Activated naive CD4-positive, alpha-beta T cell treated with anti-CD3 and anti-CD28 coated beads for 36 hours (primary cell): Measurements from ENCODE around the gene DDX39B. TPM values are rescaled to one million over a fixed set of nuclear protein-coding genes. Genes with fewer than 3 reads are reported as not detected.

ENCODE experiments used
- CTCF ChIA-PET: fragments of 350-600 bp; sonication (Branson Sonifier 250); formaldehyde crosslinking; loops from one replicate; lab custom pipeline; 2021; ENCODE audit warnings: antibody characterized with exemption; lab: Charles Lee
- DNase-seq: peaks from one replicate; pipeline ENCODE4 v3.0.0-alpha.2; 2020
- H3K27ac Mint-ChIP-seq: one replicate; pipeline ENCODE4 v1.8.0; 2021; ENCODE audit warnings: mild to moderate bottlenecking, mixed read lengths
- H3K27me3 Mint-ChIP-seq: one replicate; pipeline ENCODE4 v1.8.0; 2021; ENCODE audit warnings: low read depth, mixed read lengths
- H3K36me3 Mint-ChIP-seq: one replicate; pipeline ENCODE4 v1.8.0; 2021; ENCODE audit warnings: low read depth, mixed read lengths
- H3K4me1 Mint-ChIP-seq: one replicate; pipeline ENCODE4 v1.8.0; 2021; ENCODE audit warnings: low read depth, mixed read lengths
- H3K4me3 Mint-ChIP-seq: one replicate; pipeline ENCODE4 v1.8.0; 2021; ENCODE audit warnings: mild to moderate bottlenecking, moderate library complexity, mixed read lengths
- H3K9me3 Mint-ChIP-seq: one replicate; pipeline ENCODE4 v1.8.0; 2021; ENCODE audit warnings: mixed read lengths
- intact Hi-C: fragments of 100-400 bp; cut with micrococcal nuclease; formaldehyde crosslinking; loops from one replicate; pipeline ENCODE4 v1.15.1; 2023
- total RNA-seq, 2 experiments: library from RNA; stranded (reverse); gene quantifications; one replicate each; pipeline ENCODE4 v1.2.3, GENCODE V29; 2021

DDX39B gene
- total RNA-seq, 2 experiments from 2014 or later, result 600 to 624 TPM

DNA sequence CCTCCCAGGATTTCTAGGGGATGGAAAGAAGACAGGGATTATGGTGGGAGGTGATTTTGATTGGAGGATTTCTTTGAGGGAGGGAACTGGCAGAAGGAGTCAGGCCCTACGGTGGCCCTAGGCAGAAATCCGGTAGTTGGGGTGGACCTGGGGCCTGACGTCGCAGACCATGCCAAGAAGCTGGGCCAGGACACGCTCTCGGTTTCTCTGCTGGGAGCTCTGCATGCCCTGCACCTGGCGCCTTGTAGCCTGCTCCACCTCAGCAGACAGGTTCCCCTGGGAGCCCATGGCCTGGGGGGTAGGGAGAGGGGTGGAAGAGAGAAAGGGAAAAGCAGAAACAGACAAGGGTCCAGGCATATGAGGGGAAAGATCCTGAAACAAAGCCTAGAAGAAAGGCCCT lies 3.5 kb upstream of the DDX39B start:
- intact Hi-C loops, result loop anchor here (10.0 kb wide), 1 partner anchor 650 kb away; the partner anchor contains the start of genes GPSM3 and PBX2
- no peaks in the 10 kb centered on the region for H3K9me3 Mint-ChIP-seq
- no peak overlapping the region for H3K27ac Mint-ChIP-seq
- H3K27me3 Mint-ChIP-seq, result no peaks in the 10 kb centered on the region
- H3K4me1 Mint-ChIP-seq, result peaks cover 31% of the 10 kb centered on the region
- no peak overlapping the region for H3K4me3 Mint-ChIP-seq
- DNase-seq, result no peak
- CTCF ChIA-PET, result interaction anchor here (1.1 to 22.5 kb wide), 4 partner anchors 26 to 77 kb away, joined by 5 to 604 read pairs (median 224); partner anchors contain the start of genes LST1, LTB, NCR3 and TNF
- peaks cover 16% of the 10 kb centered on the region for H3K36me3 Mint-ChIP-seq

DNA sequence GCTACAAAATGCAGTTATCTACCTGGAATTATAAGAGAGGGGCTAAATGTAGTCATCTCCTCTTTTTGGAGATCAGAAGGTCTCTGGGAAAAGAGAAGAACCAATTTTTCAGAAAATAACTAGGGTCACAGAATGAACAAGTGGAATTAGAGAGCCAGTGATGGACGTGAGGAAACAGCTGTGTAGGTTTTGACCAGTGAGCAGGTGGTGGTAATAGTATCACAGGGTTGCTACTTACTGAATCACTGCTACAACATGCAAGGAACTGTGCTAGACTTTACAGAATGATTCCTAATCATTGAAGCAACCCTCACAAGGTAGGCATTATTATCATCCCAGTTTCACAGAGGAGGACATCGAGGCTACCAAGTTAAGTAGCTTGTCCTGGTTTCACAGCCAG lies 2.9 kb upstream of the DDX39B start:
- intact Hi-C loops, result loop anchor here (5.0 to 10.0 kb wide), 2 partner anchors 650 to 927 kb away; partner anchors contain the start of genes GPSM3, MRPS18B, PBX2 and PPP1R10
- H3K4me3 Mint-ChIP-seq, result no peak overlapping the region
- H3K27me3 Mint-ChIP-seq, result no peaks in the 10 kb centered on the region
- peaks cover 35% of the 10 kb centered on the region for H3K4me1 Mint-ChIP-seq
- CTCF ChIA-PET, result interaction anchor here (15.3 to 22.5 kb wide), 2 partner anchors 37 to 53 kb away, joined by 442 to 604 read pairs; partner anchors contain the start of genes LST1, LTB, NCR3 and TNF
- no peak overlapping the region for H3K27ac Mint-ChIP-seq
- peaks cover 20% of the 10 kb centered on the region for H3K36me3 Mint-ChIP-seq
- DNase-seq, result no peak
- no peaks in the 10 kb centered on the region for H3K9me3 Mint-ChIP-seq

- intact Hi-C loops, result loop anchor here (5.0 to 10.0 kb wide), 2 partner anchors 651 to 926 kb away; partner anchors contain the start of genes GPSM3, MRPS18B, PBX2 and PPP1R10
- Mint-ChIP-seq H3K27ac (peak overlapping the region; percentile 99), H3K9me3 (no peaks in the 10 kb centered on the region), H3K27me3 (no peaks in the 10 kb centered on the region), H3K4me1 (peaks cover 38% of the 10 kb centered on the region), H3K36me3 (peaks cover 29% of the 10 kb centered on the region), H3K4me3 (no peak overlapping the region)
- CTCF ChIA-PET, result interaction anchor here (15.3 to 22.5 kb wide), 2 partner anchors 38 to 54 kb away, joined by 442 to 604 read pairs; partner anchors contain the start of genes LST1, LTB, NCR3 and TNF
- DNase-seq, result no peak
These were observed 1.8 kb upstream of the DDX39B start for GRCh38 chr6:31543639-31544038.

DNA sequence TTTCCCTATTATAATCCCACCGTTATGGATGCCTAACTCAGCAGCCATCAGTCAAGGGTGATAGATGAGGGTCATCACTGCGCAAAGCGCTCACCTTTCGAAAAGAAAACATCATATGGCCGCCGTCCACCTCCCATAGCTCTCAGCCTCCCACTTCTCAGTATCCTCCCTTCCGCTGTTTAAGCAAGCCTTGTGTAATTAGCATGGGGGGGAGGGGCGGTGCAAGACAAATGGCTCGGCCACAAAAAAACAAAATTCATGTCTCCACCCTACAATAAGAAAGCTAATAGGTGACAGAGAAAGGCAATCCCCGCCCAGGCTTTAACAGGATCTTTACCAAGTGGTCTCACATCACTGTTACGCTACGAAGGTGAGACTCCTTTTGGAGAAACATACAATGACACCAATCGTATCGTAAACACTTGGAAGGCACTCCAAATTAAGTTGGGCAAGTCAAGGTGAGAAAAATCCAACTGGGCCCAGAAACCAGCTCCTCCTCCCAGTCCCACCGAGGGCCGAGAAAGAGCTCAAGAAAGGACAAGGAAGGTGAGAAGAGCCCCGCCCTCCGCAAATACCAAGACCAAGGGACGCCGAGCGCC lies 645 bp downstream of the DDX39B start:
- peak overlapping the region; percentile 93 for H3K4me3 Mint-ChIP-seq
- peaks cover 41% of the 10 kb centered on the region for H3K4me1 Mint-ChIP-seq
- CTCF ChIA-PET, result interaction anchor here (0.6 to 22.5 kb wide), 12 partner anchors 10 to 842 kb away, joined by 3 to 604 read pairs (median 4); partner anchors contain the start of genes LST1, LTB, NCR3 and TNF
- H3K9me3 Mint-ChIP-seq, result no peaks in the 10 kb centered on the region
- H3K27me3 Mint-ChIP-seq, result no peaks in the 10 kb centered on the region
- intact Hi-C loops, result loop anchor here (1.0 to 10.0 kb wide), 4 partner anchors 47 to 924 kb away; partner anchors contain the start of genes GPSM3, MRPS18B, PBX2 and PPP1R10
- peak overlapping the region; percentile 99 for H3K27ac Mint-ChIP-seq
- peaks cover 45% of the 10 kb centered on the region for H3K36me3 Mint-ChIP-seq
- peak; percentile 77 for DNase-seq

GRCh38 chr6:31540640-31541039 lies 1.2 kb downstream of the DDX39B start:
- no peaks in the 10 kb centered on the region for H3K9me3 Mint-ChIP-seq
- peak overlapping the region; percentile 99 for H3K27ac Mint-ChIP-seq
- peak overlapping the region; percentile 93 for H3K4me3 Mint-ChIP-seq
- no peaks in the 10 kb centered on the region for H3K27me3 Mint-ChIP-seq
- peaks cover 46% of the 10 kb centered on the region for H3K4me1 Mint-ChIP-seq
- intact Hi-C loops, result loop anchor here (1.0 to 10.0 kb wide), 4 partner anchors 46 to 923 kb away; partner anchors contain the start of genes GPSM3, MRPS18B, PBX2 and PPP1R10
- H3K36me3 Mint-ChIP-seq, result peaks cover 51% of the 10 kb centered on the region
- DNase-seq, result no peak
- CTCF ChIA-PET, result interaction anchor here (0.7 to 22.5 kb wide), 9 partner anchors 10 to 143 kb away, joined by 3 to 604 read pairs (median 4); partner anchors contain the start of genes LST1, LTB, NCR3 and TNF

- Mint-ChIP-seq H3K4me1 (peaks cover 56% of the 10 kb centered on the region), H3K4me3 (peak overlapping the region; percentile 93), H3K27ac (peak overlapping the region; percentile 99), H3K36me3 (peaks cover 66% of the 10 kb centered on the region), H3K27me3 (no peaks in the 10 kb centered on the region), H3K9me3 (no peaks in the 10 kb centered on the region)
- CTCF ChIA-PET, result interaction anchor here (1.0 to 1.4 kb wide), 4 partner anchors 40 to 60 kb away, joined by 3 to 7 read pairs (median 5); no protein-coding TSS in a partner anchor
- intact Hi-C loops, result no loop called here
- no peak for DNase-seq
These were observed 2.9 kb downstream of the DDX39B start for GRCh38 chr6:31538805-31539400.

DNA sequence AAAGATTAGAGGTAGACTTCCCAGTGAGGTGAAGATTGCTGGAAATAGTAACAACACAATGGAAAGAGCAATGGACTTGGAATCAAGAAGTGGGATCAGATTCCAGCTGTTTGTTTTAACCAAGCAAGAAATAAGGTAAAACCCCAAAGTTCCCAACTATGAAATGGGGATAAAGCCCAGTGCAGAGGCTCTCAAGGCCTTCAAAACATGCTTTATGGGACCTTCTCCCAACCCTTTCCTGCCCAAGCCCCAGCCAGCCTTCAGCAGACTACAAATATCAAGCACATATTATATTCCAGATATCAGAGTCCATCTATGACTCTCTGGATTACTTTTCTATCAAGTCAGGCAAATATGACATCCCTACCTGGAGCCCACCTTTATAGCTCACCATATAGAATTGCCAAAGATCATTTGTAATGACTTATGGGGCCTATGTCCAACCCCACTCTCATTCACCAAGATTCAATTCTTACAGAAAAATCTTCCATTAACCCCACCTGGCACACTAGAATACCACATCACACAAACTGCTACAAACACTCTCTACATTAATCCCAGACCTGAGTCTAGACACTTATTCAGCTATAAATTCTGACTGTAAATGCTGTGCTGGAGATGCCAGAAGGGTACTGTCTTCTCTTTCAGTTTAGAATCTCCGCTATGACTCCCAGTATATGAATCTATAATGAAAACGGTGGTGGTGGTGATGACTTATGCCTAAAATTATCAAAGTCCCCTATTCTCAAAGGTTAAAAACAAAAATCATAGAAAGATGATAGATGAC lies 6.1 kb downstream of the DDX39B start:
- Mint-ChIP-seq H3K27me3 (no peaks in the 10 kb centered on the region), H3K4me3 (no peak overlapping the region), H3K27ac (no peak overlapping the region), H3K9me3 (no peaks in the 10 kb centered on the region), H3K4me1 (peaks cover 65% of the 10 kb centered on the region), H3K36me3 (peaks cover 82% of the 10 kb centered on the region)
- no peak for DNase-seq
- CTCF ChIA-PET, result interaction anchor here (0.7 to 1.6 kb wide), 3 partner anchors 41 to 63 kb away, joined by 3 to 5 read pairs (median 5); no protein-coding TSS in a partner anchor
- intact Hi-C loops, result no loop called here

DNA sequence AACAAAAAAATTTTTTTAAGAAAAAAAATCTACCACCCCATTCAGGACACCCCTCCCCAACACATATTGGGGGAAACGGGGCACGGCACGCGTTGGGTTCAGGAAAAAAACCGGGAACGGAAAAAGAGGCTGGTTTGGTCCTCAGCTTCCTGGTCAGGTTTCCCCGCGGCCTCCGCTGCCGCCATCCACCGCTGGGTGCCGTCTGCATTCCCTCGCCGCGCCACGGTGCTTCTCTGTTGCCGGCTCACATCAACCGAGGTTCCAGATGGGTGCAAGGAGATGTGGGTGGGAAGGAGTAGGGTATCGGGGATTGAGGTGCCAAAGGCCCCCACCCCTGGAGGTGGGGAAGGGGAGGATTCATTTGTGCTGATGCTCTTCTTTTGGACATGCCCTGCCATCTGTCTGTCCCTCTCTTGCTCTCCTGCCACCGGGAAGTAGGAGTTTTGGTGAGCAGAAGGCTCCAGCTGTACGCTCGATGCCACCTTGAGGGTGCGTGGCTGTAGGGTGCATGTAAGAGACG lies 7.2 kb downstream of the DDX39B start:
- no peak overlapping the region for H3K27ac Mint-ChIP-seq
- H3K36me3 Mint-ChIP-seq, result peaks cover 80% of the 10 kb centered on the region
- peaks cover 58% of the 10 kb centered on the region for H3K4me1 Mint-ChIP-seq
- H3K27me3 Mint-ChIP-seq, result no peaks in the 10 kb centered on the region
- CTCF ChIA-PET, result interaction anchor here (1.6 kb wide), 1 partner anchor 62 kb away, joined by 5 read pairs; no protein-coding TSS in a partner anchor
- no peak overlapping the region for H3K4me3 Mint-ChIP-seq
- intact Hi-C loops, result no loop called here
- no peak for DNase-seq
- no peaks in the 10 kb centered on the region for H3K9me3 Mint-ChIP-seq

- no peak for DNase-seq
- no peak overlapping the region for H3K4me3 Mint-ChIP-seq
- CTCF ChIA-PET, result no interaction called here
- no peaks in the 10 kb centered on the region for H3K27me3 Mint-ChIP-seq
- peaks cover 75% of the 10 kb centered on the region for H3K36me3 Mint-ChIP-seq
- peak overlapping the region; percentile 47 for H3K27ac Mint-ChIP-seq
- H3K9me3 Mint-ChIP-seq, result no peaks in the 10 kb centered on the region
- intact Hi-C loops, result no loop called here
- peaks cover 52% of the 10 kb centered on the region for H3K4me1 Mint-ChIP-seq
These were observed 7.8 kb downstream of the DDX39B start for GRCh38 chr6:31534011-31534410.

DNA sequence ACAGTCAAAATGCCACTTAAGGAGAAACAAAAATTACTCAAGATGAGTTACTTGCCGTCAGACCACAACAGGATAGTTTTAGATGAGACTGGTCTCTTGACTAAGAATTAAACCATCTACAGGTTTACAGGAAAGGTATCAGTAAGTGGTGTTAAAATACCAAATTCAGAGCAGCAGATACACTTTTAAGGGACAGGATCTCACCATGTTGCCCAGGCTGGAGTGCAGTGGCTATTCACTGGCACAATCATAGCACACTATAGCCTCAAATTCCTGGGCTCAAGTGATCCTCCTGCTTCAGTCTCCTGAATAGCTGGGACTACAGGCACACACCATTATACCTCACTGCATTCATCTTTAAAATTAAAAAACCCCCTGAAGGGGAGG lies 8.4 kb downstream of the DDX39B start:
- peak overlapping the region; percentile 21 for H3K27ac Mint-ChIP-seq
- no peak for DNase-seq
- CTCF ChIA-PET, result no interaction called here
- H3K27me3 Mint-ChIP-seq, result no peaks in the 10 kb centered on the region
- H3K9me3 Mint-ChIP-seq, result no peaks in the 10 kb centered on the region
- intact Hi-C loops, result no loop called here
- no peak overlapping the region for H3K4me3 Mint-ChIP-seq
- peaks cover 46% of the 10 kb centered on the region for H3K4me1 Mint-ChIP-seq
- peaks cover 71% of the 10 kb centered on the region for H3K36me3 Mint-ChIP-seq

DNA sequence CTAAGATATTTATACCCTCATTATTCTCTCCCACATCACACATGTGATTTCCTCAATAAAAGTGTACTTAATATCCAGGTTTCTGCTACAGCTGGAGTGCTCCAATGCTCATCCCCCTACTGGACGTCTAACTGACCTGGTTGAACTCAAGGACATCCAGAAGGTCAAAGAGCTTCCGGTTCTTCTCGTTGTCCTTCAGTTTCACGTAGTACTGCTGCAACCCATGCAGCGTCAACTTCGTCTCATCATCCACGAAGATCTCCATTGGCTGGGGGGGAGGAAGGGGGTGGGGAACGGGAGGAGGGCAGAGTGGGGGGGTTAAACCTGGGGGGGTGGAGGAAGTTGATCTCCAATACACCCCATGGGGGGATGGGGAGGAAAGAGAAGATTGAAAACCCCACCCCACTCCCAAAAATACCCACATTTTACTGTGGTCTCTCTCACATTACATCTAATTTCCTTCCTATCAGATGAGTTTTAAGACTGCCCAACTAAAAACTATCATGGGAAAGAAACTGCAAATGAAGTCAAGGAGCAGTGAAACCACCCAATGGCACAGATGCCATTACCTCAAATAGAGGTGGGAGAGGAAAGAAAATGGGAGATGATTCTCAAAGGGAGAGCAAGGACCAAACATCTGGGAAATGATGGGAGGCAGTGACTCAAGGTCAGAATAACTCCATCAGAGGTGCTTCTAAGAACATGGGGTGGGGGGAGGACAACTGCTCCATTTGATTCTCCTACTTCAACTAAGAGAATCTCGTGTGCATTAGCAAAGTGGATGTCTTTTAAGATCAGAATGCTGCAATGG lies 9.0 kb downstream of the DDX39B start:
- H3K36me3 Mint-ChIP-seq, result peaks cover 67% of the 10 kb centered on the region
- no peak for DNase-seq
- intact Hi-C loops, result no loop called here
- no peaks in the 10 kb centered on the region for H3K27me3 Mint-ChIP-seq
- CTCF ChIA-PET, result interaction anchor here (1.1 to 2.1 kb wide), 2 partner anchors 16 to 64 kb away, joined by 3 to 4 read pairs; no protein-coding TSS in a partner anchor
- H3K27ac Mint-ChIP-seq, result peak overlapping the region; percentile 21
- H3K4me3 Mint-ChIP-seq, result no peak overlapping the region
- peaks cover 42% of the 10 kb centered on the region for H3K4me1 Mint-ChIP-seq
- H3K9me3 Mint-ChIP-seq, result no peaks in the 10 kb centered on the region
